Stimulated activated memory B cell treated with anti-CD40 and anti-IgM and Interleukin-4, amounts not matched to agents 10 μg/mL and 1 μg/mL and 100 μg/mL, for 72 hours (primary cell): ENCODE measurements around the gene ADCY3.

Experiments
- ATAC-seq: fragments of 150-1000 bp; cut with Tn5 transposase; 2 replicates; pipeline ENCODE4 v1.10.0; 2021
- H3K27ac Mint-ChIP-seq: one replicate; pipeline ENCODE4 v1.8.0; 2022; ENCODE audit warnings: mild to moderate bottlenecking, mixed read lengths
- H3K27me3 Mint-ChIP-seq: one replicate; pipeline ENCODE4 v1.8.0; 2022; ENCODE audit warnings: mixed read lengths
- H3K36me3 Mint-ChIP-seq: one replicate; pipeline ENCODE4 v1.8.0; 2022; ENCODE audit warnings: mixed read lengths
- H3K4me1 Mint-ChIP-seq: one replicate; pipeline ENCODE4 v1.8.0; 2022; ENCODE audit warnings: mixed read lengths
- H3K4me3 Mint-ChIP-seq: one replicate; pipeline ENCODE4 v1.8.0; 2022; ENCODE audit warnings: mild to moderate bottlenecking, moderate library complexity, mixed read lengths
- H3K9me3 Mint-ChIP-seq: one replicate; pipeline ENCODE4 v1.8.0; 2022; ENCODE audit warnings: mixed read lengths

Gene ADCY3

GRCh38 chr2:24899361-24899910 is 20.6 kb downstream of the ADCY3 start:
- Mint-ChIP-seq H3K4me1 (no peaks in the 10 kb centered on the region), H3K27ac (peak overlapping the region; percentile 4), H3K36me3 (peaks cover 68% of the 10 kb centered on the region), H3K27me3 (no peaks in the 10 kb centered on the region), H3K9me3 (peaks cover 19% of the 10 kb centered on the region), H3K4me3 (no peak overlapping the region)
- ATAC-seq = no peak

DNA sequence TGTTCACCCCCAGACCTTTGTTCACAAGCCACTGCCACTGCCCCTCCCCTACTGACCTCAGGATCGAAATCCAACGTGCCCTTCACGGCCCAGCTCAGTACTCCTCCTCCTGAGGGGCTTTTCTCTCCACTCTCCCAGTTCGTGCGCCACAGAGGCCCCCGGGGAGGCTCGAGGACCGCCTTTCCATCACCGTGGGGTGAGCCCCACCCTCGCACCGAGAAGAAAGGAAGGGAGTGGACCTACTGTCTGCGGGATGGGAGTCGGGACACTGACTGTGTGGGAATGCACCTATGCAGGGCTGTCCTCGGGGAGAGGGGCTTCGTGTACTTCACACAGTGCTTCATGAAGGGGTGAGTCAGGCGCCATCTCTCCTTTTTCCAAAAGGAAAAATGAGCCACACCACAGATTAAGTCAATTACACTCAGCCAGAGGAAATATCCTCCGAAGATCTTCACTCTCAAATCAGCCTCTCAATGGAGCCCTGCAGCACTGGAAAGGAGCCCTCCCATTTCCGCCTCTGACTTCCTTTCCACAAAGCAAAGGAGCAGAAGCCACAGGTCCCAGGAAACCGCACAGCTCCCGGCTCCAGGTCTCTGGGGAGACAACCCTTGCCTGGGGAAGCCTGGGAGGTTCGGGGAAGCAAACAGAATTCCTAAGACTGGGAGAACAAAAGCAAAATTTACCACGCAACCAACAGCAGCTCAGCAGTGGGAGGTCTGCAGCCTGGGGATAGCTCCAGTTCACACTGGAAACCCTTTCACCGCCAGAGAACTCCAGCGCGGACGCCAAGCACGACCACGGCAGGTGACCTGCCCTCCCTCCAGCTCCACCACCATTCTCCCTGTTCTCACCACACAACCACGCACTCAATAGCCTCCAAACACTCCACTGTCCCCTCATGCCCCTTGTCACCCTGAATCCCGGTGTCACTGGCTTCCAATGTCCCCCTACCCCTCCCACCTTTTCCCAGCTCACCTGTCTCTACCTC is 21.6 kb downstream of the ADCY3 start:
- Mint-ChIP-seq H3K27me3 (no peaks in the 10 kb centered on the region), H3K36me3 (peaks cover 71% of the 10 kb centered on the region), H3K4me3 (no peak overlapping the region), H3K9me3 (peaks cover 23% of the 10 kb centered on the region), H3K4me1 (no peaks in the 10 kb centered on the region), H3K27ac (no peak overlapping the region)
- ATAC-seq = no peak

GRCh38 chr2:24894750-24895149 is 25.3 kb downstream of the ADCY3 start:
- peaks cover 62% of the 10 kb centered on the region for H3K36me3 Mint-ChIP-seq
- no peak overlapping the region for H3K4me3 Mint-ChIP-seq
- ATAC-seq = no peak
- H3K27me3 Mint-ChIP-seq = no peaks in the 10 kb centered on the region
- no peaks in the 10 kb centered on the region for H3K4me1 Mint-ChIP-seq
- H3K27ac Mint-ChIP-seq = no peak overlapping the region
- peaks cover 26% of the 10 kb centered on the region for H3K9me3 Mint-ChIP-seq

DNA sequence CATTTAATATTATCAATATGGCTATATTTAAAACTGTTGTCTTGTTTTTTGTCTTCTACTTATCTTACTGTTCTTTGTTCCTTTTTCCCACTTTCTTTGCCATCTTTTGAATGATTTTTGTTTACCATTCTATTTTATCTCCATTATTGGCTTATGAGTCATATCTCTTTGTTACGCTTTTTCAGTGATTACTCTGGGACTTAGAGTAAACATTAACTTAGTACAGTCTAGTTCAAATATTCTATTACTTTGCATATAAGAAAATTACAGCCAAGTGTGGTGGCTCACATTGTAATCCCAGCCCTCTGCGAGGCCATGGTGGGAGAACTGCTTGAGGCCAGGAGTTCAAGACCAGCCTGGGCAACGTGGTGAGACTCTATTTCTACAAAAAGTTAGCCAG is 26.1 kb downstream of the ADCY3 start:
- Mint-ChIP-seq H3K27me3 (no peaks in the 10 kb centered on the region), H3K9me3 (peaks cover 26% of the 10 kb centered on the region), H3K4me3 (no peak overlapping the region), H3K4me1 (no peaks in the 10 kb centered on the region), H3K36me3 (peaks cover 56% of the 10 kb centered on the region), H3K27ac (no peak overlapping the region)
- ATAC-seq = no peak

GRCh38 chr2:24892928-24893327 is 27.1 kb downstream of the ADCY3 start:
- Mint-ChIP-seq H3K27me3 (no peaks in the 10 kb centered on the region), H3K4me1 (peaks cover 6% of the 10 kb centered on the region), H3K4me3 (no peak overlapping the region), H3K36me3 (peaks cover 52% of the 10 kb centered on the region), H3K27ac (no peak overlapping the region), H3K9me3 (peaks cover 26% of the 10 kb centered on the region)
- no peak for ATAC-seq

GRCh38 chr2:24891201-24891600 is 28.8 kb downstream of the ADCY3 start:
- H3K4me1 Mint-ChIP-seq = peaks cover 20% of the 10 kb centered on the region
- H3K9me3 Mint-ChIP-seq = peaks cover 19% of the 10 kb centered on the region
- H3K27ac Mint-ChIP-seq = no peak overlapping the region
- peaks cover 45% of the 10 kb centered on the region for H3K36me3 Mint-ChIP-seq
- no peak overlapping the region for H3K4me3 Mint-ChIP-seq
- H3K27me3 Mint-ChIP-seq = no peaks in the 10 kb centered on the region
- ATAC-seq = no peak

- no peak overlapping the region for H3K27ac Mint-ChIP-seq
- peaks cover 39% of the 10 kb centered on the region for H3K4me1 Mint-ChIP-seq
- H3K36me3 Mint-ChIP-seq = peaks cover 39% of the 10 kb centered on the region
- H3K4me3 Mint-ChIP-seq = no peak overlapping the region
- ATAC-seq = no peak
- H3K27me3 Mint-ChIP-seq = no peaks in the 10 kb centered on the region
- peaks cover 11% of the 10 kb centered on the region for H3K9me3 Mint-ChIP-seq
These were observed 30.8 kb downstream of the ADCY3 start for GRCh38 chr2:24889221-24889620.

GRCh38 chr2:24888177-24888576 is 31.9 kb downstream of the ADCY3 start:
- Mint-ChIP-seq H3K9me3 (peaks cover 8% of the 10 kb centered on the region), H3K27ac (peak overlapping the region; percentile 92), H3K4me1 (peaks cover 49% of the 10 kb centered on the region), H3K27me3 (no peaks in the 10 kb centered on the region), H3K36me3 (peaks cover 30% of the 10 kb centered on the region), H3K4me3 (peak overlapping the region; percentile 30)
- no peak for ATAC-seq

GRCh38 chr2:24887307-24887874 is 32.6 kb downstream of the ADCY3 start:
- peaks cover 32% of the 10 kb centered on the region for H3K36me3 Mint-ChIP-seq

GRCh38 chr2:24886691-24887304 is 33.2 kb downstream of the ADCY3 start:
- peak overlapping the region; percentile 92 for H3K27ac Mint-ChIP-seq
- peaks cover 62% of the 10 kb centered on the region for H3K4me1 Mint-ChIP-seq
- peak; percentile 88 for ATAC-seq
- H3K9me3 Mint-ChIP-seq = peaks cover 8% of the 10 kb centered on the region
- peaks cover 38% of the 10 kb centered on the region for H3K36me3 Mint-ChIP-seq
- peak overlapping the region; percentile 84 for H3K4me3 Mint-ChIP-seq
- no peaks in the 10 kb centered on the region for H3K27me3 Mint-ChIP-seq

More at GRCh38 chr2:24887307-24887874, 32.6 kb downstream of the ADCY3 start:
- Mint-ChIP-seq H3K27me3 (no peaks in the 10 kb centered on the region), H3K27ac (peak overlapping the region; percentile 92), H3K4me3 (peak overlapping the region; percentile 84), H3K9me3 (peaks cover 8% of the 10 kb centered on the region), H3K4me1 (peaks cover 56% of the 10 kb centered on the region)
- no peak for ATAC-seq

DNA sequence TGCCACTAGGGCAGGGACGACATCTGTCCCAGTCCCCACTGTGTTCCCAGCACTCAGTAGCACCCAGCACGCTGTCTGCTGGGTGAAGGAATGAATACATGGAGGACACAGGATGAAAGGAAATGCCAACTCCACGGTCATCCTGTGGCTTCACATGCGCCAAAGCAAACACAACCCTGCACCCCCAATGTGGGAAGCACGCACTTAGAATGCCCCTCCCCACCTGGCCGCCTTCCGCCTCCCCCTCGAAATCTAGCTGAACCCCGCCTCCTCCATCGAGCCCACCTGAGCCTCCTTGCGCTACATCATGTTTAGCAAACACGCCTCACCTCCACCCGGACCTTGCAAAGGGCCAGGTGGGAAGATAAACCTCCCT is 33.9 kb downstream of the ADCY3 start:
- Mint-ChIP-seq H3K4me1 (peaks cover 69% of the 10 kb centered on the region), H3K9me3 (peaks cover 5% of the 10 kb centered on the region), H3K27me3 (no peaks in the 10 kb centered on the region), H3K27ac (peak overlapping the region; percentile 92), H3K36me3 (peaks cover 45% of the 10 kb centered on the region), H3K4me3 (peak overlapping the region; percentile 84)
- ATAC-seq = no peak

- H3K9me3 Mint-ChIP-seq = peaks cover 5% of the 10 kb centered on the region
- H3K36me3 Mint-ChIP-seq = peaks cover 51% of the 10 kb centered on the region
- H3K4me1 Mint-ChIP-seq = peaks cover 75% of the 10 kb centered on the region
- peak overlapping the region; percentile 92 for H3K27ac Mint-ChIP-seq
- H3K4me3 Mint-ChIP-seq = peak overlapping the region; percentile 84
- peak; percentile 44 for ATAC-seq
- H3K27me3 Mint-ChIP-seq = no peaks in the 10 kb centered on the region
These were observed 34.6 kb downstream of the ADCY3 start for GRCh38 chr2:24885221-24886125.

- Mint-ChIP-seq H3K27ac (peak overlapping the region; percentile 64), H3K4me1 (peaks cover 81% of the 10 kb centered on the region), H3K4me3 (peak overlapping the region; percentile 6), H3K9me3 (peaks cover 5% of the 10 kb centered on the region), H3K36me3 (peaks cover 55% of the 10 kb centered on the region), H3K27me3 (no peaks in the 10 kb centered on the region)
- no peak for ATAC-seq
These were observed 36.1 kb downstream of the ADCY3 start for GRCh38 chr2:24883946-24884345.

DNA sequence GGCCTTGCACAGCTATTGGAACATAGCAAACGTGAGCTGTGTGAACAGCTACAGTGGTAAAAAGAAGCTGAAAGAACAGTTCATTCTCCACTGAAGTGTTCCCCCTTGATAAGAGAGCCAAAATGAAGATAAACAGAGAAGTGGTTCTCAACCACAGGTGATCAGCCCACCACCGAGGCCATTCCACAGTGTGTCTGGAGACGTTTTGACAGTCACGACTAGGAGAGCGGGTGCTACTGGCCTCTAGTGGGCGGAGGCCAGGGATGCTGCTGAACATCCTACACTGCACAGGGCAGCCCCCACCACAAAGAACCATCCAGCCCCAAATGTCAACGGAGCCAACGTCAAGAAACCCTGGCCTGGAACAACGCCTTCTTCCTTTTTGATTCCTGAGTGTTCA is 38.4 kb downstream of the ADCY3 start:
- peaks cover 75% of the 10 kb centered on the region for H3K4me1 Mint-ChIP-seq
- H3K4me3 Mint-ChIP-seq = no peak overlapping the region
- H3K9me3 Mint-ChIP-seq = peaks cover 3% of the 10 kb centered on the region
- H3K27ac Mint-ChIP-seq = peak overlapping the region; percentile 64
- H3K36me3 Mint-ChIP-seq = peaks cover 52% of the 10 kb centered on the region
- no peaks in the 10 kb centered on the region for H3K27me3 Mint-ChIP-seq
- no peak for ATAC-seq
